SK-N-SH (cell line): ENCODE measurements around the gene PASK.

ENCODE experiments used
- ELF1 ChIP-seq: IDR thresholded peaks from 2 replicates; pipeline ENCODE4 v1.4.0; 2012
- MXI1 ChIP-seq: IDR thresholded peaks from 2 replicates; pipeline ENCODE4 v1.6.1; 2012; ENCODE audit warnings: mild to moderate bottlenecking, low read depth, low read length, improper control_type of control experiment
- POLR2AphosphoS5 ChIP-seq: IDR thresholded peaks from 2 replicates; pipeline ENCODE4 v1.6.1; 2012; ENCODE audit warnings: low read depth, low read length
- RAD21 ChIP-seq: IDR thresholded peaks from 2 replicates; pipeline ENCODE4 v1.6.1; 2012; ENCODE audit warnings: mild to moderate bottlenecking, low read length
- RFX5 ChIP-seq: IDR thresholded peaks from 2 replicates; pipeline ENCODE4 v1.6.1; 2012; ENCODE audit warnings: mild to moderate bottlenecking, improper control_type of control experiment, low read length
- SIN3A ChIP-seq: IDR thresholded peaks from 2 replicates; pipeline ENCODE4 v1.6.1; 2012; ENCODE audit warnings: low read depth, mild to moderate bottlenecking, low read length, moderate library complexity, borderline replicate concordance
- YY1 ChIP-seq: IDR thresholded peaks from 2 replicates; pipeline ENCODE4 v1.4.0; 2012; ENCODE audit warnings: low read depth, mild to moderate bottlenecking
- TF ChIP-seq, protein P1 (sequence below): fragments of 200-600 bp; sonication (generic); IDR thresholded peaks from 2 replicates; pipeline ENCODE4 v1.6.1; 2017; ENCODE audit warnings: antibody characterized with exemption, mild to moderate bottlenecking, moderate library complexity
- TF ChIP-seq, protein P2 (sequence below): fragments of 150-350 bp; IDR thresholded peaks from 2 replicates; pipeline ENCODE4 v1.6.1; 2016; ENCODE audit warnings: mild to moderate bottlenecking, low read depth, low read length

GRCh38 chr2:241110607-241111439 lies 38.4 kb downstream of the PASK start:
- TF ChIP-seq, protein P1, sequence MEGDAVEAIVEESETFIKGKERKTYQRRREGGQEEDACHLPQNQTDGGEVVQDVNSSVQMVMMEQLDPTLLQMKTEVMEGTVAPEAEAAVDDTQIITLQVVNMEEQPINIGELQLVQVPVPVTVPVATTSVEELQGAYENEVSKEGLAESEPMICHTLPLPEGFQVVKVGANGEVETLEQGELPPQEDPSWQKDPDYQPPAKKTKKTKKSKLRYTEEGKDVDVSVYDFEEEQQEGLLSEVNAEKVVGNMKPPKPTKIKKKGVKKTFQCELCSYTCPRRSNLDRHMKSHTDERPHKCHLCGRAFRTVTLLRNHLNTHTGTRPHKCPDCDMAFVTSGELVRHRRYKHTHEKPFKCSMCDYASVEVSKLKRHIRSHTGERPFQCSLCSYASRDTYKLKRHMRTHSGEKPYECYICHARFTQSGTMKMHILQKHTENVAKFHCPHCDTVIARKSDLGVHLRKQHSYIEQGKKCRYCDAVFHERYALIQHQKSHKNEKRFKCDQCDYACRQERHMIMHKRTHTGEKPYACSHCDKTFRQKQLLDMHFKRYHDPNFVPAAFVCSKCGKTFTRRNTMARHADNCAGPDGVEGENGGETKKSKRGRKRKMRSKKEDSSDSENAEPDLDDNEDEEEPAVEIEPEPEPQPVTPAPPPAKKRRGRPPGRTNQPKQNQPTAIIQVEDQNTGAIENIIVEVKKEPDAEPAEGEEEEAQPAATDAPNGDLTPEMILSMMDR, result no peak
- TF ChIP-seq SIN3A (no peak), RAD21 (no peak), YY1 (no peak), ELF1 (no peak), MXI1 (no peak), POLR2AphosphoS5 (no peak), RFX5 (no peak)
- TF ChIP-seq, protein P2, sequence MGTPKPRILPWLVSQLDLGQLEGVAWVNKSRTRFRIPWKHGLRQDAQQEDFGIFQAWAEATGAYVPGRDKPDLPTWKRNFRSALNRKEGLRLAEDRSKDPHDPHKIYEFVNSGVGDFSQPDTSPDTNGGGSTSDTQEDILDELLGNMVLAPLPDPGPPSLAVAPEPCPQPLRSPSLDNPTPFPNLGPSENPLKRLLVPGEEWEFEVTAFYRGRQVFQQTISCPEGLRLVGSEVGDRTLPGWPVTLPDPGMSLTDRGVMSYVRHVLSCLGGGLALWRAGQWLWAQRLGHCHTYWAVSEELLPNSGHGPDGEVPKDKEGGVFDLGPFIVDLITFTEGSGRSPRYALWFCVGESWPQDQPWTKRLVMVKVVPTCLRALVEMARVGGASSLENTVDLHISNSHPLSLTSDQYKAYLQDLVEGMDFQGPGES, result no peak
